Aortic smooth muscle cell (primary cell): ENCODE data around the gene TIMP2. TPM values are rescaled to one million over a fixed set of nuclear protein-coding genes. Genes with fewer than 3 reads are reported as not detected.

Experiments
- total RNA-seq: library from RNA; depleted of rRNA; stranded (reverse); fragments of >200 nt; gene quantifications from 2 replicates; pipeline ENCODE4 v1.2.3, GENCODE V29; 2014

The TIMP2 gene, protein sequence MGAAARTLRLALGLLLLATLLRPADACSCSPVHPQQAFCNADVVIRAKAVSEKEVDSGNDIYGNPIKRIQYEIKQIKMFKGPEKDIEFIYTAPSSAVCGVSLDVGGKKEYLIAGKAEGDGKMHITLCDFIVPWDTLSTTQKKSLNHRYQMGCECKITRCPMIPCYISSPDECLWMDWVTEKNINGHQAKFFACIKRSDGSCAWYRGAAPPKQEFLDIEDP
- total RNA-seq: 79.7 and 181 TPM in 2 replicates

GRCh38 chr17:78925234-78925633 is at the start of gene TIMP2:
TSS of gene TIMP2 (minus strand) at chr17:78925387. CDS start at chr17:78925088, 299 bp downstream.

GRCh38 chr17:78903101-78903779 is 21.9 kb downstream of the TIMP2 start, which contains the start of gene CEP295NL:
TSS of gene CEP295NL (minus strand) at chr17:78903201. CDS start at chr17:78901828, 1,373 bp downstream.

DNA sequence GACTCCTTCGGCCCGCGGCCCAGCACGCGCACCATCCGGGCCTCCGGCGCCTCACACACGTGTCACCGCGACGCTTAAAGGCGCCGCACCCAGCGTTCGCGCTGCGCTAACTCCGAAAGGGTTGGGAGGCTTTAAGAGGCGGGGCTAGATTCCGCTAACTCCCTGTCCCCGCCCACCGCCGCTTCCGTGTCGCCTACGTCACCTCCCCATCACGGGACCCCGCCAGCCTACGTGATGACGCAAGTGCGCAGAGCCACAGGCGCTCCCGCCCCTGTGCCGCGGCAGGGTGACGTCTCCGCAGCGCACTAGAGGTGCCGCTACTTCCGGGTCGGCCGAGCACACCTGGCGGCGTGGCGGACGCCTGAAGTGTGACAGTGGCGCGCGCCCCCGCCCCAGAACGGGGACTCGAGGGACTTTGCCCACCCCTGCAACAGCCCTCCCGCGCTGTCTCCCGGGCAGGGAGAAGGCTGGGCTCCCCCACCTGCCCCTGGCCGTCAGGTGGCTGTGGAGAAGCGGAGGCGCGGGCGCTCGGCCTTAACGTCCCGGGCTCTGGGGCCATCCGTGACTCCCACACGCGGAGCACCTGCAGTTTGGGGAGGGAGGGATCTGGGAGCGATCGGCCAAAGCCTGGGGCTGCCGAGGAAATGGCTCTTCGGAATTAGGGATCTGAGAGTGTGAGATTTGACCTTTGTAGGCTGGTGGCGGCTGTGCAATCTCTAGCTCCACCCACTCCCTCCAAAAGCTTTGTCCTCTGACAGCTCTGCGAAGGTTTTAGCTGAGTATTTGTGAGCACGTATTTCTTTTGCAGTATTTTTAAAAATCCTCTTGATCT is 84.2 kb downstream of the TIMP2 start, which contains the start of gene USP36:
Gene USP36, minus strand, starts transcription at position 35 of the 832 bp plus-strand sequence. CDS start 4,451 bp downstream, outside the sequence.

Other genes starting within 250 kb of the TIMP2 start
- gene CYTH1, start 143.1 kb downstream of the TIMP2 start, total RNA-seq: 12.7 and 14.9 TPM in 2 replicates
- gene USP36, start 84.6 kb downstream of the TIMP2 start, total RNA-seq: 17.7 and 17.8 TPM in 2 replicates
- 2.1 and 5.0 TPM in 2 replicates for gene CEP295NL, start 22.2 kb downstream of the TIMP2 start, total RNA-seq
- 171 and 185 TPM in 2 replicates for gene LGALS3BP, start 54.5 kb upstream of the TIMP2 start, total RNA-seq
- 41.7 and 42.1 TPM in 2 replicates for gene CANT1, start 84.4 kb upstream of the TIMP2 start, total RNA-seq
- gene C1QTNF1, start 98.8 kb upstream of the TIMP2 start, total RNA-seq: 138 and 208 TPM in 2 replicates
- 12.8 and 15.9 TPM in 2 replicates for gene ENGASE, start 149.4 kb upstream of the TIMP2 start, total RNA-seq